Non-pigmented ciliary epithelial cell (primary cell): ENCODE measurements around the gene CTNNA1.
"Not testable (repeated sequence)": the region's sequence is repeated elsewhere in the genome, so short reads cannot be mapped to it uniquely, and the experiment has no call there.

Experiments used
- DNase-seq: peaks from one replicate; pipeline ENCODE4 v3.0.0-alpha.2; 2010; ENCODE audit warnings: low read depth

Gene CTNNA1

GRCh38 chr5:138809391-138809790, 56.2 kb downstream of the CTNNA1 start:
- DNase-seq = no peak

DNA sequence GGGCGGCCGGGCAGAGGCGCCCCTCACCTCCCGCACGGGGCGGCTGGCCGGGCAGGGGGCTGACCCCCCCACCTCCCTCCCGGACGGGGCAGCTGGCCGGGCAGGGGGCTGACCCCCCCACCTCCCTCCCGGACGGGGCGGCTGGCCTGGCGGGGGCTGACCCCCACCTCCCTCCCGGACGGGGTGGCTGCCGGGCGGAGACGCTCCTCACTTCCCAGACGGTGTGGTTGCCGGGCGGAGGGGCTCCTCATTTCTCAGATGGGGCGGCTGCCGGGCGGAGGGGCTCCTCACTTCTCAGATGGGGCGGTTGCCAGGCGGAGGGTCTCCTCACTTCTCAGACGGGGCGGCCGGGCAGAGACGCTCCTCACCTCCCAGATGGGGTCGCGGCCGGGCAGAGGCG, 57.6 kb downstream of the CTNNA1 start:
- not testable (repeated sequence) for DNase-seq

- DNase-seq = no peak
These were observed 62.3 kb downstream of the CTNNA1 start for GRCh38 chr5:138815529-138815928.

GRCh38 chr5:138817241-138817640, 64.0 kb downstream of the CTNNA1 start:
- no peak for DNase-seq

DNA sequence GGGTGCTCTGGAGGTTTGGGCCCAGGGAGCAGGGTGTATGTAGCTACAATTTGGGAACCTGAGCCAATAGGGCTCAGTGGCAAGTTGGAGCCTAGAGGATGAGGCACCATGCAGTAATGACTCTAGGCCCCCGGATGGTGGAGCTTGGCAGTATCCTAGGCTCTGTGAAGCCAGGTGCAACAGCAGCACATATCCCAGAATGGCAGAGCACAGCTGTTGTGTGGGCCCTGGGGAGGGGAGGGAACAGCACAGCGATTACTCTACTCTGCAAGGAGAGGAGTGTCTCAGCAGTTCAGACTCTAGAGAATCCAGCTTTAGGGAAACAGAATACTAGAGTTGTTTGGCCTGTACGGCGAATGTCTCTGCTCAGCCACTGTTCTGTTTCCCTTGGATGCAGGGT, 65.9 kb downstream of the CTNNA1 start:
- DNase-seq = no peak

GRCh38 chr5:138820695-138821094, 67.5 kb downstream of the CTNNA1 start:
- no peak for DNase-seq

GRCh38 chr5:138824516-138824915, 71.3 kb downstream of the CTNNA1 start:
- DNase-seq = no peak

- DNase-seq = no peak
These were observed 72.0 kb downstream of the CTNNA1 start for GRCh38 chr5:138824924-138825863.

GRCh38 chr5:138828556-138828955, 75.3 kb downstream of the CTNNA1 start:
- no peak for DNase-seq

GRCh38 chr5:138829341-138829740, 76.1 kb downstream of the CTNNA1 start:
- no peak for DNase-seq

GRCh38 chr5:138831703-138832102, 78.5 kb downstream of the CTNNA1 start:
- no peak for DNase-seq

DNA sequence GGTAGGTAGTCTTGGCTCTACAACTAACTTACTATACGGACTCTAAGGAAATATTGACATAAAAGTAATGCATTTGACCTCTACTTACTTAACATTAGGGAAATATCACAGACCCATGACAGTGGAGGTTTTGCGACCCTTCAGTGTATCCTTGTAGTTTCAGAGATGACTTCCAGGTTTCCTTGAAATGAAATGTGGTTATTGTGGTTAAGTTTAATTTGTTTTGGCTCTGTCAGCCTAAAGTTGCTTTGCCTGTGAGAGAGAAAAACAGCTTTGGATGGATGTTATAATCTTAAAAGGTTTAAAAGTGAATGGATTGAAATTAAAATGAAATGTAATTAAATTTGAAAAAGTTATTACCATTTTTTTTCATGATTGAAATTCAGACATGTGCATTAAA, 79.0 kb downstream of the CTNNA1 start:
- DNase-seq = no peak

DNA sequence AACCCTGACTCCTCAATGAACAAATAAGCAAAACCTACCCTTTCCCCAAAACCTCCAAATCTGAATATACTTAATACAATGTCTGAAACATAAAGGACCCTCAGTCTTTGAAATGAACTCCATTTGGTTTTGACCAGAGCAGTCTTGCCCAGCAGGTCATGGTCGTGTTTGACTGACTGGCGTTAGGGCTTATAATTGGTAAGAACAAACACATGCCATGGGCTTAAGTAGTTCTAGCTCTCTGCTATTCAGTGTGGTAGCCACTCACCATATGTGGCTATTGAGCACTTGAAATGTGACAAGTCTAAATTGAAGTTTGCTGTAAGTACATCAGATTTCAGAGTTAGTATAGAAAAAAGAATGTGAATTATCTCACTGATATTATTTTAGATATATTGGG, 79.9 kb downstream of the CTNNA1 start:
- DNase-seq = no peak

GRCh38 chr5:138833726-138834480, 80.7 kb downstream of the CTNNA1 start:
- DNase-seq = no peak

DNA sequence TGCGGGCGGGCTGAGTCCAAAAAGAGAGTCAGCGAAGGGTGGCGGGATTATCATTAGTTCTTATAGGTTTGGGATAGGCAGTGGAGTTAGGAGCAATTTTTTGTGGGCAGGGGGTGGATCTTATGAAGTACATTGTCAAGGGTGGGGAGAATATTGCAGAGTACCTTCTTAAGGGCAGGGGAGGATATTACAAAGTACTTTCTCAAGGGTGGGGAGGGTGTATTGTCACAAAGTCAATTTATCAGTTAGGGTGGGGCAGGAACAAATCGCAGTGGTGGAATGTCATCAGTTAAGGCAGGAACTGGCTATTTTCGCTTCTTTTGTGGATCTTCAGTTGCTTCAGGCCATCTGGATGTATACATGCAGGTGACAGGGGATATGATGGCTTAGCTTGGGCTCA, 81.6 kb downstream of the CTNNA1 start:
- DNase-seq = not testable (repeated sequence)

GRCh38 chr5:138837160-138837559, 83.9 kb downstream of the CTNNA1 start:
- no peak for DNase-seq

- DNase-seq = no peak
These were observed 86.9 kb downstream of the CTNNA1 start for GRCh38 chr5:138840103-138840502.

GRCh38 chr5:138841531-138841930, 88.3 kb downstream of the CTNNA1 start:
- no peak for DNase-seq

DNA sequence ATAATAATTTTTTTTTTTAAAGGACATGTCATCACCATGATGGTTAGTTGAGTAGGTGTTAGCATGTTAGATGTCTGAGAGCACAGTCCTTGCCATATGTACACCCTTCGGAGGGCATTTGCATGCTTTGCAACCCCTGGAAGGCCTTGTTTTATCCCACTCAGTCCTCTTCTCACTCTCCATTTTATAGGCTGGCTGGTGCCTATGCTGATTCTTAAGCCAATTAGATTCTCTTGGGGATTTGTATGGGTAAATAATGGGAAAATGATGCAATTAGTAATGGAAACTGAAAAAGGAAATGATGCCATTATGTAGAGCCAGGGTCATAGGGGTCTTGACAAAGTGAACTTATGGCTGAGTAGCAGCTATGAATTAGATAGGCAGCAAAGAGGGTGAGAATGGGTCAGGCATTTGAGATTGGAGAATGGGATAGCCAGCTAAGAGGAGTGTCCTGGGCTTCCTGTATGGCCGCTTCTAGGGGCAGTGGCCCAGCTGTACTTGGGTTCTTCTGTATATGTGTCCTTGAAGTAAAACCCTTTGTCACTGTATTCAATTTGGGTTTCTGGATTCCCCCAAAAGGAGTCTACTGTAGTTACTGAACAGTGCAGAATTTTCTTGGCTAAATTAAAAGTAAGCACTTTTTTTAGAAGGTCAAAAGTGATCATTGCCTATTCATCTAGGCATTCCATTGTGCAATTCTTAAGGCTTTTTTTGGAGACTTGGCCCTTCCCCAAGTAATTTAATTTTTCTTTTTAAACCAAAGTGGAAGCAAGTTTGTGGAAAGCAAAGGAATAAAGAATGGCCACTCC, 90.3 kb downstream of the CTNNA1 start:
- DNase-seq = no peak

- DNase-seq = no peak
These were observed 90.9 kb downstream of the CTNNA1 start for GRCh38 chr5:138844125-138844461.

DNA sequence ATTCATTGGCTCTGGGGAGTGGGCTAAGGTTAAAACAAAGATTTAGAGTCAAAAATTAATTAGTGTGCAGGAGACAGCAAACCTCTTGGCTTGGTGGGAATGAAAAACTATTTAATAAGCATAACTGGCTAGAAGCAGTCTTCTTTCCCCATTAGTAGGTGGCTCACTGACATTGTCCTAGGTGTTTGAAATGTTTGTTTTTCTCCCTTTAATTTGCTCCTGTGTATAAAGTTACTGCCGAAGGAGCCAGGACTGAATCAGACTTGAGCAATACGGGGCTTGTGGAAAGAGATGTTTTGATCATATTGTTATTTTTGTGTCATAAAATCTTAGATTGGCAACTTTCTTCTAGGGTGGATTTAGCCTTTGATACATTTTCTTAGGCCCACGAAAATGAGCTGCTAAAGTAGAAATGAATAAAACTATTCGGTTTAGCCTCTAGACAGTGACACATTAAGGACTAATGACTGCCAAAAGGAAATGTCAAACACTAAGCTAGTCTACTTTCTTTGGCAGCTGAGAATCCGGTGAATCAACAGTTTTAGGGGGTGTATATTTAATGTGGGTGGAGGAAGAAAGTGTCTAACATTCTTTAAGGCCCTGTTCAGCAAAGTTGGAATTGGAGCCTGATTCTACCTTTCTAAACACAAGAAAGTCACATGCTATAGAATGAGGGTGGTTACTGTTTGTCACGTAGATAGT, 91.7 kb downstream of the CTNNA1 start:
- DNase-seq = peak; percentile 58

DNA sequence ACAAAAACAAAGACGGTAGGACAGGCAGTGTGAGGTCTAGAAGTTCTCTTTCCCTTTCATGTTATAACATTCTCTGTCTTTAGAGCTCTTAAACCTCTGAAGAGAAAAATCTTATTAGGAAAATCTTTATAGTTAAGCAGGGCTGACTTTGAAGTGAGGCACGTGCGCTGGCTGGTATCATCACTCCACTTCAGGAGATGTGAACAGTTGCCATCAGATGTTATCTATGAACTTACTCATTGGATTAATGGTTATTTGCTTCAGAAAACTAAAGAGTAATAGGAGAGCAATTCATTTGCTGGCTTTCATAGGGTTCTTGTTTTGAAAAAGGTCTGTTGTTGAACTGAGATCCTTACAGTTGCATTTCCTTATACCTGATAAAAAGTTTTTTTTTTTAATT, 96.2 kb downstream of the CTNNA1 start:
- DNase-seq = no peak
